IgD-negative memory B cell (primary cell): ENCODE measurements around the gene KIF5C. TPM values are rescaled to one million over a fixed set of nuclear protein-coding genes. Genes with fewer than 3 reads are reported as not detected.
"Not testable (repeated sequence)": the region's sequence is repeated elsewhere in the genome, so short reads cannot be mapped to it uniquely, and the experiment has no call there.

ENCODE experiments used
- H3K27ac Mint-ChIP-seq, 3 donors: one replicate each; pipeline ENCODE4 v1.8.0; 2020 to 2022; ENCODE audit warnings: mild to moderate bottlenecking in 3 of 3, mixed read lengths in 3 of 3, moderate library complexity in 1 of 3
- H3K27me3 Mint-ChIP-seq: one replicate; pipeline ENCODE4 v1.8.0; 2021; ENCODE audit warnings: mixed read lengths
- H3K36me3 Mint-ChIP-seq: one replicate; pipeline ENCODE4 v1.8.0; 2020; ENCODE audit warnings: mild to moderate bottlenecking, mixed read lengths
- H3K4me1 Mint-ChIP-seq, 3 donors: one replicate each; pipeline ENCODE4 v1.8.0; 2020 to 2022; ENCODE audit warnings: mixed read lengths in 3 of 3, mild to moderate bottlenecking in 1 of 3
- H3K4me3 Mint-ChIP-seq, 4 donors: one replicate each; pipeline ENCODE4 v1.8.0; 2020 to 2022; ENCODE audit warnings: mild to moderate bottlenecking in 4 of 4, mixed read lengths in 4 of 4, moderate library complexity in 3 of 4
- H3K9me3 Mint-ChIP-seq, 3 donors: one replicate each; pipeline ENCODE4 v1.8.0; 2020 to 2021; ENCODE audit warnings: mixed read lengths in 3 of 3, mild to moderate bottlenecking in 1 of 3
- polyA plus RNA-seq: library from polyadenylated mRNA; unstranded; fragments of 300-500 nt; fragmentation: Illumina TruSeq; gene quantifications from one replicate; pipeline ENCODE4 v1.2.3, GENCODE V29; 2021

Gene KIF5C
- 2.0 TPM for polyA plus RNA-seq

- Mint-ChIP-seq H3K36me3 (no peaks in the 10 kb centered on the region), H3K4me1 (peaks cover 0 to 8% (median 7%) of the 10 kb centered on the region in 3 donors), H3K4me3 (peak within 1 kb of the TSS; percentile 79 to 92 (median 88)), H3K27ac (peak within 1 kb of the TSS in 2 of 3 donors; percentile 42 to 62), H3K27me3 (peaks cover 19% of the 10 kb centered on the region), H3K9me3 (peaks cover 0 to under 1% (median 0%) of the 10 kb centered on the region in 3 donors)
Measured at GRCh38 chr2:148874868-148875341, at the start of gene KIF5C. TSS of gene KIF5C (plus strand) at chr2:148875227. CDS start at chr2:148875618, 391 bp downstream.

GRCh38 chr2:148826791-148827190 lies 48.2 kb upstream of the KIF5C start:
- Mint-ChIP-seq H3K4me1 (no peaks in the 10 kb centered on the region), H3K27ac (no peak overlapping the region), H3K4me3 (no peak overlapping the region), H3K9me3 (peaks cover 11 to 16% (median 12%) of the 10 kb centered on the region in 3 donors), H3K27me3 (peaks cover 4% of the 10 kb centered on the region), H3K36me3 (peaks cover 2% of the 10 kb centered on the region)

GRCh38 chr2:148828941-148829340 lies 46.1 kb upstream of the KIF5C start:
- Mint-ChIP-seq H3K4me3 (no peak overlapping the region), H3K9me3 (peaks cover 9 to 16% (median 12%) of the 10 kb centered on the region in 3 donors), H3K27me3 (peaks cover 1% of the 10 kb centered on the region), H3K27ac (no peak overlapping the region), H3K36me3 (peaks cover 2% of the 10 kb centered on the region), H3K4me1 (no peaks in the 10 kb centered on the region)

- Mint-ChIP-seq H3K27me3 (peaks cover 1% of the 10 kb centered on the region), H3K27ac (no peak overlapping the region), H3K9me3 (peaks cover 8 to 16% (median 12%) of the 10 kb centered on the region in 3 donors), H3K4me3 (no peak overlapping the region), H3K4me1 (no peaks in the 10 kb centered on the region), H3K36me3 (peaks cover 2% of the 10 kb centered on the region)
Measured at GRCh38 chr2:148829618-148830017, 45.4 kb upstream of the KIF5C start.

- Mint-ChIP-seq H3K4me3 (no peak overlapping the region), H3K9me3 (peaks cover 1 to 2% (median 1%) of the 10 kb centered on the region in 3 donors), H3K27me3 (peaks cover 5% of the 10 kb centered on the region), H3K27ac (no peak overlapping the region), H3K36me3 (peaks cover 3% of the 10 kb centered on the region), H3K4me1 (no peaks in the 10 kb centered on the region)
Measured at GRCh38 chr2:148832637-148833036, 42.4 kb upstream of the KIF5C start.

- H3K9me3 Mint-ChIP-seq, result peaks cover 2 to 10% (median 7%) of the 10 kb centered on the region in 3 donors
- H3K4me1 Mint-ChIP-seq, result no peaks in the 10 kb centered on the region
- H3K27ac Mint-ChIP-seq, result no peak overlapping the region
- H3K36me3 Mint-ChIP-seq, result peaks cover 2% of the 10 kb centered on the region
- no peak overlapping the region for H3K4me3 Mint-ChIP-seq
- H3K27me3 Mint-ChIP-seq, result peaks cover 11% of the 10 kb centered on the region
Measured at GRCh38 chr2:148842050-148842449, 33.0 kb upstream of the KIF5C start.

GRCh38 chr2:148848146-148848545 lies 26.9 kb upstream of the KIF5C start:
- peaks cover 4% of the 10 kb centered on the region for H3K36me3 Mint-ChIP-seq
- H3K27me3 Mint-ChIP-seq, result peaks cover 17% of the 10 kb centered on the region
- no peak overlapping the region for H3K4me3 Mint-ChIP-seq
- H3K27ac Mint-ChIP-seq, result peak overlapping the region in 1 of 3 donors; percentile 14
- no peaks in the 10 kb centered on the region for H3K4me1 Mint-ChIP-seq
- H3K9me3 Mint-ChIP-seq, result peaks cover 8 to 18% (median 11%) of the 10 kb centered on the region in 3 donors

GRCh38 chr2:148853458-148853857 lies 21.6 kb upstream of the KIF5C start:
- Mint-ChIP-seq H3K27me3 (peaks cover 31% of the 10 kb centered on the region), H3K4me3 (no peak overlapping the region), H3K4me1 (no peaks in the 10 kb centered on the region), H3K27ac (no peak overlapping the region), H3K36me3 (peaks cover 2% of the 10 kb centered on the region), H3K9me3 (peaks cover under 1 to 12% (median 8%) of the 10 kb centered on the region in 3 donors)

GRCh38 chr2:148860037-148860436 lies 15.0 kb upstream of the KIF5C start:
- Mint-ChIP-seq H3K36me3 (no peaks in the 10 kb centered on the region), H3K27me3 (peaks cover 15% of the 10 kb centered on the region), H3K4me3 (no peak overlapping the region), H3K4me1 (peaks cover 2 to 9% (median 6%) of the 10 kb centered on the region in 3 donors), H3K9me3 (no peaks in the 10 kb centered on the region), H3K27ac (peak overlapping the region in 1 of 3 donors; percentile 8)

- no peaks in the 10 kb centered on the region for H3K9me3 Mint-ChIP-seq
- peaks cover 11% of the 10 kb centered on the region for H3K27me3 Mint-ChIP-seq
- peak overlapping the region in 1 of 4 donors; percentile 35 for H3K4me3 Mint-ChIP-seq
- H3K4me1 Mint-ChIP-seq, result peaks cover 2 to 9% (median 6%) of the 10 kb centered on the region in 3 donors
- H3K36me3 Mint-ChIP-seq, result no peaks in the 10 kb centered on the region
- no peak overlapping the region for H3K27ac Mint-ChIP-seq
Measured at GRCh38 chr2:148861367-148861766, 13.7 kb upstream of the KIF5C start.

GRCh38 chr2:148862478-148862877 lies 12.5 kb upstream of the KIF5C start:
- H3K36me3 Mint-ChIP-seq, H3K4me3 Mint-ChIP-seq, H3K27me3 Mint-ChIP-seq, H3K4me1 Mint-ChIP-seq, H3K27ac Mint-ChIP-seq, H3K9me3 Mint-ChIP-seq: not testable (repeated sequence)

- H3K27me3 Mint-ChIP-seq, result peaks cover 25% of the 10 kb centered on the region
Measured at GRCh38 chr2:148865512-148865911, 9.5 kb upstream of the KIF5C start.

GRCh38 chr2:148866091-148866490 lies 8.9 kb upstream of the KIF5C start:
- Mint-ChIP-seq H3K4me1 (peaks cover 2 to 6% (median 5%) of the 10 kb centered on the region in 3 donors), H3K27me3 (peaks cover 25% of the 10 kb centered on the region), H3K36me3 (no peaks in the 10 kb centered on the region), H3K4me3 (no peak overlapping the region), H3K9me3 (peaks cover 0 to 4% (median 4%) of the 10 kb centered on the region in 3 donors), H3K27ac (no peak overlapping the region)

More at GRCh38 chr2:148865512-148865911, 9.5 kb upstream of the KIF5C start:
- Mint-ChIP-seq H3K4me1 (peaks cover 2 to 9% (median 6%) of the 10 kb centered on the region in 3 donors), H3K4me3 (no peak overlapping the region), H3K9me3 (peaks cover 0 to 4% (median 4%) of the 10 kb centered on the region in 3 donors), H3K36me3 (no peaks in the 10 kb centered on the region), H3K27ac (no peak overlapping the region)

- peaks cover 24% of the 10 kb centered on the region for H3K27me3 Mint-ChIP-seq
- no peaks in the 10 kb centered on the region for H3K4me1 Mint-ChIP-seq
- H3K27ac Mint-ChIP-seq, result no peak overlapping the region
Measured at GRCh38 chr2:148867079-148867769, 7.8 kb upstream of the KIF5C start.

GRCh38 chr2:148875387-148876051 lies 492 bp downstream of the KIF5C start:
- Mint-ChIP-seq H3K27me3 (peaks cover 15% of the 10 kb centered on the region), H3K9me3 (peaks cover 0 to 2% (median 0%) of the 10 kb centered on the region in 3 donors), H3K27ac (no peak overlapping the region), H3K4me3 (peak overlapping the region; percentile 65 to 86 (median 80)), H3K36me3 (no peaks in the 10 kb centered on the region), H3K4me1 (peaks cover 0 to 8% (median 7%) of the 10 kb centered on the region in 3 donors)

More at GRCh38 chr2:148867079-148867769, 7.8 kb upstream of the KIF5C start:
- Mint-ChIP-seq H3K36me3 (no peaks in the 10 kb centered on the region), H3K9me3 (peaks cover 0 to 4% (median 4%) of the 10 kb centered on the region in 3 donors), H3K4me3 (no peak overlapping the region)
